Measurements from ENCODE around the gene IPPK.
A peak's percentile ranks its signal among the peaks of the same experiment; 100 is the strongest.

IPPK gene

GRCh38 chr9:92665836-92666235, 4.1 kb downstream of the IPPK start:
- in situ Hi-C loops (cut with MboI; ENCODE audit: low sequenced_read_pairs, unreplicated experiment), result no loop called here
- TF ChIP-seq CTCF (IDR thresholded peaks at IDR 0.05; ENCODE audit: borderline replicate concordance, control extremely low read depth, extremely low read depth, insufficient read depth, missing control alignments), result no peak
- no peak for DNase-seq (ENCODE audit: low spot score)

DNA sequence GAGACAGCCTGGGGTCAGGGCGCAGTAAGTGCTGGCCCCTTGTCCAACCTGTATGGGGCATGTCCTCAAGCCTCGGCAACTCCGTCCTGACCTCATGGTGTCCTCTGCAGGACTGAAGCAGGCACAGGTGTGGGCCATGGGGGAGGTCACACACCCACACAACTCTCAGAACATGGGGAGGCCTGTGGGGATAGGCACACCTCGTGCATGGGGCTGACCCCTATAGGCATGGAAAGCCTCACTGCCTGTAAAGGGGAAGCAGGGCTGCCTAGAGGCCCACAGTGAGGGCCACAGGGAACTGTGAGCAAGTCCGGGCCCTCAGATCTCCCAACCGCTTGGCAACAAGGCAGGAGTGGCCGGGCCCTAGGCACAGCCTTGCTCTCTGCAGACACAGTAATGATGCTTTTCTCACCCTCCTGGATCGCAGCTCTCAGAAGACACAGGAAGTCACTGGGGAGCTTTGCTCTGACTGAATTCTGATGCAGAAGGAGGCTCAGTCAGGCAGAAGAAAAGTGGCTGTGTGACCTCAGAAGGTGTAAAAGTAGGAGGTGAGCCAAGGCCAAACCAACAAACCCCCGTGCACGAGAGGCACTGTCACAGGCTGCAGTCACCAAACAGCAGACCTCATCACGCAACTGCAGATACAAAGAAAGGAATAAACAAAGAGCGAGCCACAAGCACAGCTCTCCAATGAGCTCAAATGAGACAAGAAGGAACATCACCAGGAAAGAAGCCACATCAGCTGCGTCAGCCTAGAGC, 5.4 kb downstream of the IPPK start:
- TF ChIP-seq CTCF (IDR thresholded peaks at IDR 0.05; ENCODE audit: borderline replicate concordance, control extremely low read depth, extremely low read depth, insufficient read depth, missing control alignments), result no peak
- in situ Hi-C loops (cut with MboI; ENCODE audit: low sequenced_read_pairs, unreplicated experiment), result no loop called here
- peak; percentile 72 for DNase-seq (ENCODE audit: low spot score)

GRCh38 chr9:92663951-92664350, 6.0 kb downstream of the IPPK start:
- DNase-seq (ENCODE audit: low spot score), result no peak
- no peak for TF ChIP-seq CTCF (IDR thresholded peaks at IDR 0.05; ENCODE audit: borderline replicate concordance, control extremely low read depth, extremely low read depth, insufficient read depth, missing control alignments)
- in situ Hi-C loops (cut with MboI; ENCODE audit: low sequenced_read_pairs, unreplicated experiment), result no loop called here

DNA sequence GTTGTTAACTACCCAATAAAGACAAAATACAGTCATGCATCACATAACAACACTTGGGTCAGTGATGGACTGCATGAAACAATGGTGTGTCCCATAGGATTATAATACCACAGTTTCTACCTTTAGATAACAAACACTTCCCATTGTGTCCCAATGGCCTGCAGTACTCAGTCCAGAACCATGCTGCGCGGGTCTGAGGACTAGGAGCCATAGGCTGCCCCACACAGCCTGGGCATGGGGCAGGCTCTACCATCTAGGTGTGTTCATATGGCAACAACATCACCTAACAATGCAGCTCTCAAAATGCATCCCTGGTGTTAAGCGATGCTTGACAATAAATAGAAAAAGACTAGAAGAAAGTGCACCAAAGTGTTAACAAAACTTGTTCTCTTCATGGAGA, 6.8 kb downstream of the IPPK start:
- DNase-seq (ENCODE audit: low spot score), result no peak
- TF ChIP-seq CTCF (IDR thresholded peaks at IDR 0.05; ENCODE audit: borderline replicate concordance, control extremely low read depth, extremely low read depth, insufficient read depth, missing control alignments), result no peak
- in situ Hi-C loops (cut with MboI; ENCODE audit: low sequenced_read_pairs, unreplicated experiment), result no loop called here

DNA sequence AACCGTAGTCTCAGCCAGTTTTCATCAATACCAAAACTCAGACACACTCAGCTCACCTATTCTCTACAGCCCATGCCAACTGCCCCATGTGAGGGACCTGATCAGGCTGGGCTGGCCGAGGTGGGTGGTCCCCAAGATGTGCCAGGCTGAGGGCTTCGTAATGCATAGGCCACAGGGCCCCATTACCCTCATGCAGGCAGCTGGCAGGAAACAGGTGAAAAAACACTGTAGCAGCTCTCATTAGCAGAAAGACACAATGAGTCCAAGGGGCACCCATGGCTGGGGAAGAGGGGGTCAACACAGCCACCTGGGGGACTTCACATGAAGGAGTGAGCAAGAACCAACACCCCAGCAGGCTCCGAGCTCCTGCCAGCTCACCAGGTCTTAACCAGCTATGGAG, 8.2 kb downstream of the IPPK start:
- in situ Hi-C loops (cut with MboI; ENCODE audit: low sequenced_read_pairs, unreplicated experiment), result no loop called here

DNA sequence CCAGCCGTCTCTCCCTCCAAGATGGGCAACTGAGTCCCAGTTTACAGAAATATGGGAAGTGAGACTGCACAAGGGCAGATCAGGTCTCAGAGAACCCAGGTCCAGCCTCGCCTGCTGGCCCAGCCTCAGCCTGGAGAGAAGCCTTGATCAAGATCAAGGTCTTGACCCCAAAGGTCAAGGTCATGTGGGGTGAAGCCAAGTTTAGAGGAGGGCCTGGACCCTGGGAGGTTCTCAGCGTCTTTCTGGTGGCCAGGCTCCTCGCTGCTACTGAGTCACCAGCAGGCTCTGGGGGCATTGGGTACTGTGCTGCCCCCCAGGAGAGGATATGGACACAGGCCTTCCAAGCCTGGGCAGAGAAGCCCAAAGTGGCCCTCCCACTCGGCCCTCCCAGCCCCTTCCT, 8.8 kb downstream of the IPPK start:
- DNase-seq (ENCODE audit: low spot score), result no peak
- in situ Hi-C loops (cut with MboI; ENCODE audit: low sequenced_read_pairs, unreplicated experiment), result no loop called here
- TF ChIP-seq CTCF (IDR thresholded peaks at IDR 0.05; ENCODE audit: borderline replicate concordance, control extremely low read depth, extremely low read depth, insufficient read depth, missing control alignments), result no peak

More for the DNA sequence above, 8.2 kb downstream of the IPPK start:
- no peak for DNase-seq (ENCODE audit: low spot score)
- TF ChIP-seq CTCF (IDR thresholded peaks at IDR 0.05; ENCODE audit: borderline replicate concordance, control extremely low read depth, extremely low read depth, insufficient read depth, missing control alignments), result no peak
